ENCODE measurements around the gene CCDC33.

CCDC33 gene

GRCh38 chr15:74235962-74236361 lies at the start of gene CCDC33:
Gene CCDC33 (plus strand): TSS chr15:74236326. CDS start chr15:74236720, 394 bp downstream.
- DNase-seq = no peak

DNA sequence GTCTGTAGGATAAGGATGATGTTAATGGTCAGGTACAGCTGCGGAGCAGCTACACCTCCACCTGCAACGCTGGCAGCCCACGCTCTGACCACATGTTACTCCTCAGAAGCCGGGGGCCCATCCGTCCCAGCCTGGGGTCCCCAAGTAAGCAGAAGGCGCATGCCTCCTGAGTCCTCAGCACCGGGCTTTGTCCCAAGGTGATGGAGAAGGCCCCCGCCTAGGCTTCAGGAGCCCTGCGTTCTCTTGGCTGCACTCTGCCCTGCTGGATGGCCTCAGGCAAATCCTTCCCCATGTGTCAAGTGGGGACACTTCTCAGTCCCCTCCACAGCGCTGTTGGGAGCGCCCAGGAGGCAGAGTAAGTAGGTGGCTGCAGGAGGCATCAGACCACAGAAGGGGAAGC lies 47.9 kb upstream of the CCDC33 start:
- no peak for DNase-seq

DNA sequence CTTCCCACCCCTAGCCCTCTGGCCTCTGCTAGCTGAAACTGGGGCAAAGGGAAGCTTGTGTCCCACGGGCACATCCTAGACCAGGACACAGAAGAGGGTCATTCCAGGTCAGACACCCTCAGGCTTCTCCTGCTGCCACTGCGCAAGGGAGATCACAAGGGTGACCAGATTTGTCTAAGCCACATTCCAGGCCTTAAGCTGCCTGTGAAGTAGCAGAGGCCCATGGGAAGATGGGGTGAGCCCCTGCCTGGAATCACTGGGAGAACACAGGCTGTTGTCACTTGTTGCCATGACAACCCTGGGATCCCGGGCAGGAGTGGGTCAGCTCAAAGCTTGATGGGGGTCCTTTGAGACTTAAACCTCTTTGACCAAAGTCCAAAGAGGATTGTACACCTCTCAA lies 44.3 kb upstream of the CCDC33 start:
- DNase-seq = no peak

DNA sequence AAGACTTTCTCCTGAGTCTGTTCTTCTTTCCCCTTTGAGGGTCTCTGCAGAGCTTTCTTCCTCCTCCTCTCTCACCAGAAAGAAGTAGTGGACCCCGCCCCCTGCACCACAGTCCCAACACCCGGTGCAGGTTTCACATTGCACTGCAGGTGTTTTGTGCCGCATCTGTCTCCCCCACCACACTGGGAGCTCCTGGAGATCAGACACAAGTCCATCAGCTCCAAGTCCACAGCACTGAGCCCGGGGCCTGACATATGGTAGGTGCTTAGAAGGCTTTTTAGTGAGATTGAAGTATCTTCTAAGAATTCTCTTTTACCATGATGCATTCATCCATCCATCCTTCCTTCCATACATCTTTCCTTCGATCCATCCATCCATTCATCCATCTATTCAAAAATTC lies 43.4 kb upstream of the CCDC33 start:
- DNase-seq = no peak

DNA sequence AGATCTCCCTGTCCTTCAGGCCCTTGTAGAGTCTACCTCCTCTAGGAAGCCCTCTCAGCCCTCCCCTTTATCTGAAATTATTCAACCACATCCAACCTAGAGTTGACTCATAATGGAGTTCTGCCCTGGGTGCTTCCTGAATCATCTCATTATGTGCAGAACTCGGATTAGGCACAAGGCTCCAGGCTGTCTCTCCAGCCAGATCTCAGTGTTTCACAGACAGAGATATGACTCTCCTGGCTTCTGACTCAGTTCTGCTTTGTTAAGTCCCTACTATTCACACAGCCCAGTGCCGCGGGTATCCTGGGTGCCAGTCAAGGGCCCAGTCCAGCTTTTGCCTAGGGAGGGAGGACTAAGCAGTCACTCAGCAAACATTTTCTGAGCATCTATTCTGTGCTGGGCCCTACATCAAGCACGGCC lies 42.8 kb upstream of the CCDC33 start:
- DNase-seq = peak; percentile 97

GRCh38 chr15:74193905-74194304 lies 42.2 kb upstream of the CCDC33 start:
- DNase-seq = no peak

DNA sequence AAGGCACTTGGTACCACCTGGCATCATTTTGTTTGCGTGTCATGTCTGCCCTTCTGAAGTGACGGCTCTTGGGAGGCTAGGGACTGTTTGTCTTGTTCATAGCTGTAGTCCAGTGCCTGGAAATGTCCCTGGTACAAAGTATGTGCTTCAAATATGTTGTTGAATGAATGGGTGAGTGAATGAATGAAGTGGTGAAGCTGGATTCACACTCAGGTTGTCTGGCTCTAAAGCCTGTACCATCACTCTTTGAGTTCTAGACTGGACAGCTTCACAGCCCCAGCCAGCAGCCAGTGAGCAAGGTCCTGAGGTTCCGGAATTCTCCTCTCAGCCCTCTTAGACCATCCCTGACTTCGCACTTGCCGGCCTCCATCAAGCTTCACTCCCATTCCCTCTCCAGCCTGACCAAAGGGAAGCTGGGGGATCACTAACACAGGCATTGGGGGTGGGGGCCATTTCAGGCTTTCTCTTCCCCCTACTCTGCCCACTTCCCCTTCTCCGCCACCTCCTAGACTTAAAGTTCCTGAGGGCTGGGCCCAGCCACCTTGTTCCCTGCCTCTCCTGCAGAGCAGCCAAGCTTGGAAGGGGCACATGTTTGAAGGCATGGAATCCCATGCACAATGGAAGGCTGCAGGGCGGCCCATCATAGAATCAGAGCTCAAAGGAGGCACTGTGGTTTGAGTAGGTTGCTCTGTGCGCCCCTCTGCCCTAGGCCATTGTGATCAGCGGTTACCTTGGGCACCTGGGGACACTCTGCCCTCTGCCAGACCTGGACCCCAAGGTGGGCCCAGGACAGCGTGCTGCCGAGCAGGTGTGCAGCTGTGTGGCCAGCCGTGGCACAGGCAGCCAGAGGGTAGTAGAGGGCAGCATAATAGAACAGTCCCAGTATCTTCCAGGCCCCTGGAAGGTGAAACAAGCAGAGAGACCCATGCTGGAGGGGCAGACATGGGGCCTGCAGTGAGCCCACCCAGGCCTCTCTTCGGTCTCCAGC lies 41.3 kb upstream of the CCDC33 start:
- no peak for DNase-seq

- DNase-seq = peak; percentile 100
Measured at GRCh38 chr15:74196175-74196574, 40.0 kb upstream of the CCDC33 start.

DNA sequence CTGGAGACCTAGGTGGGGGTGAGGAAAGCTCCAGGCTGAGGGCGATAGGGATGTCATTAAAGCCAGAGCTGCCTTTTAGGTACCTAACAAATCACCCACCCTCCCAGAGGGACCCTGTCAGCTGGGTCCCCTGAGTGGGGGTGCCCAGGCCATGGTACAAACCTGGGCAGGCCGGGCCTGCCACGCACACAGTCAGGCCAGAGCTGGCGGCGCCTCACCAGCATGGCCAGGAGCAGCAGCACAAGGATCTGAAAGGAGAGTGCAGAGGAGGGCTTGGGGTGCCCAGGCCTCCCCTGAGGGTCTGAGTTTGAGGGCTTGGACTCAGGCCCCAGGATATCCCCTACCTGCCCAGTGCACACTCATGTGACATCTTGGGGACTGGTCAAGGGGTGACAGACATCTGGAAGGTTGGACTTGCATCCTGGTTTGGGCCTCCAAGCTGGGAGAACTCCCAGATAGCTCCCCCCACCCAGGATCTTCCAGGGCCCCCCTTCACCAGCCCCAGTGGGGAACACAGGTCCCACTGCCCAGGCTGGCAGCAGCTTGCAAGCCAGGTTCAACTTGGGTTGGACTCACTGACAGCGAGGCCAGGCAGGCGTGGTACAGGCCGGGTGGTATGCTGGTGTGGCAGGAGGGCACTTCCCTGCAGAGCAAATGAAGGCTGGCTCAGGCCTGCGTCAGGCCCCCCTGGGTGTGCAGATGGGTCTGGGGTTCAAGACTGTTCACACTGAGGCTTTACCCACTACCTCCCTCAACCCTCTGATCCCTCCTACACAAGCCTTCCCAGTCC lies 38.8 kb upstream of the CCDC33 start:
- DNase-seq = no peak

DNA sequence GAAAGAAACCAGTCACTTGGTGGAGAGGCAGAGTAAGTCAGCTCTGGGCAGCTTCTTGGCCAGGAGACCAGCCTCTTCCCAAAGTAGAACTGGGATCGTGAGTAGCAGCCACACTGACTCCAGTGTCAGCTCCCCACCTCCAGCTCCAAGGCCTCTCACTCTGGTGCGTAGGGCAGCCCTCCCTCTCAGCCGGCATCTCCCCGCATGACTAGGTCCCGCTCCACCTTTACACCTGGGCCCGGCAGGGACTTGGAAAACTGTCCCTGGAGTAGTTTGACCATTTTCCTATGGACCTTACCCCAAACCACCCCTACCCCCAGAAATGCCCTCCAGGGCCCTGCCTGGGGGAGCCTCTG lies 36.9 kb upstream of the CCDC33 start:
- DNase-seq = no peak

DNA sequence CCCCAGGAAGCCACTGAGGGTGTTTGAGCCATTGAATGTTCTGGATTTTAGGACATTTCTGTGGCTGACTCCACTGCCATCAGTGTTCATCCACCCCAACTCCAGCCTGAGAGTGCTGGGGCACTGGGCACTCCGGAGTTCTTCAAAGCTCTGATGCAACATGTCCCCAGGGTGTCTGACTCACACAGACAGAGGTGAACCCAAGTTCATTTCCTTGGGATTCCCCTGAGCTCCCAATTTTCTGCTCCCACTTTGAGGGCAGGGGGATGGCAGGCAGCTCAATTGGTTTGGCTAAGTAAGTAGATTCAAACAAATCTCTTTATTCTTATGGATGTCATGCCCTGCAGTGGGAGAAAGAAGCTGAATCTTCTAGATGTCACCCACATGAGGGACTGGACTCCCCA lies 35.7 kb upstream of the CCDC33 start:
- peak; percentile 84 for DNase-seq

- DNase-seq = peak; percentile 38
Measured at GRCh38 chr15:74200871-74201419, 35.2 kb upstream of the CCDC33 start.

DNA sequence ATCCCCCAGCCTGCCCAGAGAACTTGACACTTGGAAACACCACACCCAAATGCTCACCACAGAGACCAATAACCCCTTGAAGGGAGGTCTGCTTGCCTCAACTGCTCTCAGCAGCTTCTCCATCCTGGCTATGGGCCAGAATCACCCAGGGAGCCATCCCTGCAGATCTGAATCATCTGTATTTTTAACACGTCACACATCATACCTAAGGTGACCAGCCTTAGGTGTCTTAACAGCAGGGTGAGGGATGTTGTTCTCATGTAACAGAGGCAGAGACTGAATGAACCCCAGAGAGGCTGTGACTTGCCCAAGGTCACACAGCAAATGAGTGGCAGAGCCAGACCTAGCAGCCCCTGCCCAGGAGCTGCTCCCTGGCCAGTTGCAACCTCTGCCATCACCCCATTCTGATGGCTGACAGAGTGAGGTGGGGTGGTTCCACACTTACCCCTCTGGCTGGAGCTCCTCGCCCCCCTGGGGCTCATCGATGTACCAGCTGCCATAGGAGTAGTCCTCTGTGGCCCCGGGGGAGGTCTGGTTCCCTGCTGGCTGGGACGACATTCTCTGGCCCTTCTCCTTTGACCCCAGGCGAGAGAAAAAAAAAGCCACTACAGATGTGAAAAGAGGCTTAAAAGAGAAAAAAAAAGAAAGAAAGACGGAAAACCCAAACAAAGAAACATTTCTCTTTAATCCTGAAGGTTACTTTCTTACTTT lies 34.3 kb upstream of the CCDC33 start:
- peak; percentile 62 for DNase-seq

DNA sequence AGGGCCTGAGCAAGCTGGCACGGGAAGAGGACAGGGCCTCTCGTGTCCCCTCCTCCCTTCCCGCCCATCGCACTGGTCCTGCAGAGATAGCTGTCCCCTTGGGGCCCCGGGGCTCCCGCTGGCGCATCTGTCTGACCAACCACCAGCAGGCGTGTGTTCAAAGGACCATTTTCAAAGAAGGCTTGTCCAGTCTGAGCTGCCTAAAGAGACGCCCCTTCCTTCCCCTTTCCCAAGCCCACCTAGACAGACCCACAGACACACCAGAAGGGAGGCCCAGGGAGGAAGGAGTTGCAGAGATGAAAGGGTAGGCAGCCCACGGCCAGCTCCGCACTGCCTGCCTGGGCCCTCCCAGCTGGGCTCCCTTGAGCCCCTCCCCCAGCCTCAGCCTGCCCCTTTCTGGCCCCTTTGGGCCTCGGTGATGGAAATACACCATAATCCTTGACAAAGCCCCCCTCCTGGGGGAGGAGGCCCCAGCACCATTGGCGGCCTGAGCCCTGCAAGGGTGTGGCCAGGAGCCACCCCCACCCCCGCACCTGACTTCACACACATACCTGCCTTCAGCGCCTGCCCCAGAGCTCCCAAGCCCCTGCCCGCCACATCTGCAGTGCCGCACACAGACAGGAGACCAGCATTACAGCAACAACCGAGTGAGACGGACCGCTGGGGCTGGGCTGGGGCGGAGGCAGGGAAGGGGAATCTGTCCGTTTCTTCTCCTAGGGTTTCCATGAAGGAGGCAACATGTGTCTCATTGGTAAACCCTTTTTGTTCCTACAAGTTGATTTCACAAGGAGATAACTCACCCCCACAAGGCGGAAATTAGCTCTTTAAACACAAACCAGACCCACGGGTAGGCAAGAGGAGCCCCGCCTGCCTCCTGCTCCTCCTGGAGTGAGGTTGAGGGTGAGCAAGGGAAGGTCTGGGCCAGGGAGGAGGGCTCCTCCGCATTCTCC lies 33.4 kb upstream of the CCDC33 start, which contains the start of gene STRA6:
Gene STRA6 (minus strand): TSS at position 336 of the 950 bp plus-strand sequence. CDS start 520 bp downstream, outside the sequence.
- DNase-seq = peak; percentile 82

DNA sequence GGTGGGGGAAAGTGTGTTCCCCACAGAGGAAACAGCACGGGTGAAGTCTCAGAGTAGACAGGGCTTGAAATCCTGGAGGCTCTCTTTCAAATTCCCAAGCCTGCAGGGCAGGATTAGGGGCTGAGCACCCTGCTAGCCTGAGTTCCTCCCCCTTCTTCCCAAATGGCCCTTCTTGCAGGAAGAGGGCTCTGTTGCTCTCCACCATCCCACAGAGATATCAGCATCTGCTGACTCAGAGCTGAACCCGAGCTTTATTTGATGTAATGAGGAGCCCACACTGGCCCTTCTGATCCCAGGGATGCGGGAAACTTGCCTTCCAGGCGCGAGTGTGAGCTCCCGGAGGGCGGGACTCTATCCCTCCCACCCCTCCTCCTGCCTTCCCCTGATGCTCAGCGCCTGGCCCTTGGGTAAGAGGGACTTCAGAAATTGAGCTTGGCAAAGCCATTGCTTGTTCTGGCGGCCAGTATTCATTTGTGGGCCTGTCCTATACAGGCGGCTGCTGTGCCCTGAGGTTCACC lies 32.2 kb upstream of the CCDC33 start:
- peak; percentile 87 for DNase-seq

GRCh38 chr15:74205582-74205947 lies 30.6 kb upstream of the CCDC33 start:
- DNase-seq = no peak

GRCh38 chr15:74206801-74207281 lies 29.3 kb upstream of the CCDC33 start:
- peak; percentile 56 for DNase-seq

DNA sequence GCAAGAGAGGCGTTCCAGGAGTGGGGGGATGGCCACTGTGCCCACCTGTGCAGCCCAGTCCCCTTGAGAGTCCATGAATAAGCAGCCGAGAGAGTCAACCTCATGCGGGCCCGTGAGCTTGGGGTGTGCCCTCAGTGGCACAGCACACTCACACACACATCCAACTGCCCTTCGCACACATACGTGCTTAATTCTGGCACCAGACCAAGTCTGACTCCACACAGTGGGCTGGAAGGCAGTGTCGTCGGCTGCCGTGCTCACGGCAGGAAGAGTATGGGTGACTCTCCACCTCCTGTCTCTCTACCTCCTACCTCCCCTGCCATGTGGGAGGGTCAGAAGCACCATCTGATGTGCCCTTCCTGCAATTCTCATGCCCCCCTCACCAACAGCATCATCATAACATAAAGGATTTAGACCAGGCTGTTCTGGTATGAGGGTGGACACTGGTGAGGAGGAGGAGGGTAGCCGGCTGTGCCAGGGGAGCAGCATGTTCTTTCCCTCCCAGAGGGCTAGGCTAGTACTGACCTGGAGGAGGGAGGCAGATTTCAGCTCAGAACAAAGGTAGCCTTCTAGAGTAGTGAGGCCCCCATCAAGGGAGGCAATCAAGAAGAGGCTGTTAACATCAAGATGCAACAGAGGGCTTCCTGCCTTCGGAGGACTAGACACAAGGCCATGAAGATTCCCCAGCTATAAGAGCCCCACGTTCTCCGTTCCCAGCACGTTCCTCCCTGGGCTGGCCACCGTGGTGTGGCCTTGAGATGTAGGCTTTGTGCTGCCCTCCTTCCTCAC lies 28.3 kb upstream of the CCDC33 start:
- no peak for DNase-seq

- DNase-seq = no peak
Measured at GRCh38 chr15:74208496-74208895, 27.6 kb upstream of the CCDC33 start.

- peak; percentile 87 for DNase-seq
Measured at GRCh38 chr15:74208901-74209559, 27.1 kb upstream of the CCDC33 start.
